GM12892 (cell line): ENCODE results near the gene RAB41.

Experiments used
- POLR2A ChIP-seq: IDR thresholded peaks from 2 replicates; pipeline ENCODE4 v1.6.1; 2011; ENCODE audit warnings: low read depth, low read length, control low read depth
- POLR2AphosphoS5 ChIP-seq: IDR thresholded peaks from 2 replicates; pipeline ENCODE4 v1.6.1; 2011; ENCODE audit warnings: low read depth, low read length, control low read depth

DNA sequence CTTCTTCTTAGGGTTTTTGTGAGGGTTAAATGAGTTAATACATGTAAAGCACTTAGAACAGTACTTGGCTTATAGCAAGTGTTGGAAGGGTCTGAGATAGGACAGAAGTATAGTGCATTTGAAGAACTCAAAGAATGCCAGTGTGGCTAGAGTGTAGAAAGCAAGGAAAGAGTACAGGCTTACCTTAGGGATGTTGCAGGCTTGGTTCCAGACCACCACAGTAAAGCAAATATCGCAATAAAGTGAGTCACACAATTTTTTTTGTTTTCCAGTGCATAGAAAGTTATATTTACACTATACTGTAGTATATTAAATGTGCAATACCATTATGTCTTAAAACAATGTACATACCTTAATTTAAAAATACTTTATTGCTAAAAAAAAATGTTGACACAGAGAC is 49.2 kb downstream of the RAB41 start:
- TF ChIP-seq POLR2A (no peak), POLR2AphosphoS5 (no peak)
